ENCODE data around the gene PTGES. TPM values are rescaled to one million over a fixed set of nuclear protein-coding genes. Genes with fewer than 3 reads are reported as not detected.
"Not testable (repeated sequence)": the region's sequence is repeated elsewhere in the genome, so short reads cannot be mapped to it uniquely, and the experiment has no call there.

Gene PTGES
- total RNA-seq, 1 experiment from 2014 or later: 0.69 TPM

- H3K27me3 ChIP-seq (ENCODE audit: control insufficient read depth, insufficient read depth, low read length): no peaks in the 10 kb centered on the region
- H3K36me3 ChIP-seq (replicated peaks; ENCODE audit: control insufficient read depth, insufficient read depth, low read length): no peaks in the 10 kb centered on the region
- no peak overlapping the region for H3K4me3 ChIP-seq (ENCODE audit: insufficient read depth, low read depth, low read length)
- DNase-seq: peak; percentile 67
Observed at GRCh38 chr9:129776938-129777768, 24.3 kb upstream of the PTGES start.

- Histone ChIP-seq H3K36me3 (replicated peaks; ENCODE audit: control insufficient read depth, insufficient read depth, low read length) (no peaks in the 10 kb centered on the region), H3K4me3 (ENCODE audit: insufficient read depth, low read depth, low read length) (no peak overlapping the region), H3K27me3 (ENCODE audit: control insufficient read depth, insufficient read depth, low read length) (no peaks in the 10 kb centered on the region)
- no peak for DNase-seq
Observed at GRCh38 chr9:129776566-129776937, 23.7 kb upstream of the PTGES start.

GRCh38 chr9:129776096-129776495 lies 23.3 kb upstream of the PTGES start:
- H3K4me3 ChIP-seq (ENCODE audit: insufficient read depth, low read depth, low read length); H3K27me3 ChIP-seq (ENCODE audit: control insufficient read depth, insufficient read depth, low read length); DNase-seq; H3K36me3 ChIP-seq (replicated peaks; ENCODE audit: control insufficient read depth, insufficient read depth, low read length): not testable (repeated sequence)

- no peaks in the 10 kb centered on the region for H3K27me3 ChIP-seq (ENCODE audit: control insufficient read depth, insufficient read depth, low read length)
- H3K4me3 ChIP-seq (ENCODE audit: insufficient read depth, low read depth, low read length): no peak overlapping the region
- no peaks in the 10 kb centered on the region for H3K36me3 ChIP-seq (replicated peaks; ENCODE audit: control insufficient read depth, insufficient read depth, low read length)
- DNase-seq: no peak
Observed at GRCh38 chr9:129775448-129775798, 22.6 kb upstream of the PTGES start.

- Histone ChIP-seq H3K4me3 (ENCODE audit: insufficient read depth, low read depth, low read length) (no peak overlapping the region), H3K27me3 (ENCODE audit: control insufficient read depth, insufficient read depth, low read length) (no peaks in the 10 kb centered on the region), H3K36me3 (replicated peaks; ENCODE audit: control insufficient read depth, insufficient read depth, low read length) (no peaks in the 10 kb centered on the region)
- DNase-seq: peak; percentile 69
Observed at GRCh38 chr9:129774791-129775447, 22.1 kb upstream of the PTGES start.

- no peak for DNase-seq
- H3K27me3 ChIP-seq (ENCODE audit: control insufficient read depth, insufficient read depth, low read length): no peaks in the 10 kb centered on the region
- H3K36me3 ChIP-seq (replicated peaks; ENCODE audit: control insufficient read depth, insufficient read depth, low read length): no peaks in the 10 kb centered on the region
- no peak overlapping the region for H3K4me3 ChIP-seq (ENCODE audit: insufficient read depth, low read depth, low read length)
Observed at GRCh38 chr9:129773262-129774048, 20.6 kb upstream of the PTGES start.

- H3K36me3 ChIP-seq (replicated peaks; ENCODE audit: control insufficient read depth, insufficient read depth, low read length): no peaks in the 10 kb centered on the region
- no peak for DNase-seq
- H3K27me3 ChIP-seq (ENCODE audit: control insufficient read depth, insufficient read depth, low read length): no peaks in the 10 kb centered on the region
- no peak overlapping the region for H3K4me3 ChIP-seq (ENCODE audit: insufficient read depth, low read depth, low read length)
Observed at GRCh38 chr9:129770741-129771140, 17.9 kb upstream of the PTGES start.

GRCh38 chr9:129769669-129770068 lies 16.8 kb upstream of the PTGES start:
- no peak for DNase-seq
- no peak overlapping the region for H3K4me3 ChIP-seq (ENCODE audit: insufficient read depth, low read depth, low read length)
- H3K27me3 ChIP-seq (ENCODE audit: control insufficient read depth, insufficient read depth, low read length): no peaks in the 10 kb centered on the region

GRCh38 chr9:129768486-129768885 lies 15.6 kb upstream of the PTGES start:
- no peaks in the 10 kb centered on the region for H3K27me3 ChIP-seq (ENCODE audit: control insufficient read depth, insufficient read depth, low read length)
- no peak for DNase-seq
- H3K4me3 ChIP-seq (ENCODE audit: insufficient read depth, low read depth, low read length): no peak overlapping the region
- H3K36me3 ChIP-seq (replicated peaks; ENCODE audit: control insufficient read depth, insufficient read depth, low read length): no peaks in the 10 kb centered on the region

More at GRCh38 chr9:129769669-129770068, 16.8 kb upstream of the PTGES start:
- no peaks in the 10 kb centered on the region for H3K36me3 ChIP-seq (replicated peaks; ENCODE audit: control insufficient read depth, insufficient read depth, low read length)

- DNase-seq: no peak
- Histone ChIP-seq H3K27me3 (ENCODE audit: control insufficient read depth, insufficient read depth, low read length) (no peaks in the 10 kb centered on the region), H3K4me3 (ENCODE audit: insufficient read depth, low read depth, low read length) (no peak overlapping the region), H3K36me3 (replicated peaks; ENCODE audit: control insufficient read depth, insufficient read depth, low read length) (no peaks in the 10 kb centered on the region)
Observed at GRCh38 chr9:129765764-129766317, 13.0 kb upstream of the PTGES start.

GRCh38 chr9:129762985-129763926 lies 10.4 kb upstream of the PTGES start:
- Histone ChIP-seq H3K4me3 (ENCODE audit: insufficient read depth, low read depth, low read length) (no peak overlapping the region), H3K36me3 (replicated peaks; ENCODE audit: control insufficient read depth, insufficient read depth, low read length) (no peaks in the 10 kb centered on the region), H3K27me3 (ENCODE audit: control insufficient read depth, insufficient read depth, low read length) (no peaks in the 10 kb centered on the region)
- DNase-seq: peak; percentile 10

GRCh38 chr9:129762370-129762984 lies 9.6 kb upstream of the PTGES start:
- not testable (repeated sequence) for H3K4me3 ChIP-seq (ENCODE audit: insufficient read depth, low read depth, low read length); H3K27me3 ChIP-seq (ENCODE audit: control insufficient read depth, insufficient read depth, low read length); DNase-seq; H3K36me3 ChIP-seq (replicated peaks; ENCODE audit: control insufficient read depth, insufficient read depth, low read length)

- no peak overlapping the region for H3K4me3 ChIP-seq (ENCODE audit: insufficient read depth, low read depth, low read length)
- peak; percentile 50 for DNase-seq
- no peaks in the 10 kb centered on the region for H3K27me3 ChIP-seq (ENCODE audit: control insufficient read depth, insufficient read depth, low read length)
- no peaks in the 10 kb centered on the region for H3K36me3 ChIP-seq (replicated peaks; ENCODE audit: control insufficient read depth, insufficient read depth, low read length)
Observed at GRCh38 chr9:129761901-129762369, 9.1 kb upstream of the PTGES start.
